ENCODE data around the gene CLTB. TPM values are rescaled to one million over a fixed set of nuclear protein-coding genes. Genes with fewer than 3 reads are reported as not detected.

CLTB gene
- total RNA-seq, 2 donors from 2014 or later: 64.0 to 80.5 TPM

- Mint-ChIP-seq H3K9me3 (no peaks in the 10 kb centered on the region), H3K27ac (no peak overlapping the region), H3K36me3 (peaks cover 4% of the 10 kb centered on the region), H3K27me3 (no peaks in the 10 kb centered on the region), H3K4me1 (ENCODE audit: low read depth in 2 of 2) (peaks cover 6 to 9% of the 10 kb centered on the region in 2 donors), H3K4me3 (no peak overlapping the region)
- ATAC-seq (no peak), DNase-seq (ENCODE audit: low spot score) (no peak)
Observed at GRCh38 chr5:176371621-176372539, 44.5 kb downstream of the CLTB start.

GRCh38 chr5:176369934-176370711 is 46.2 kb downstream of the CLTB start:
- DNase-seq (ENCODE audit: low spot score) (no peak), ATAC-seq (no peak)
- H3K27ac Mint-ChIP-seq: no peak overlapping the region
- H3K36me3 Mint-ChIP-seq: peaks cover 4% of the 10 kb centered on the region
- no peaks in the 10 kb centered on the region for H3K27me3 Mint-ChIP-seq
- H3K9me3 Mint-ChIP-seq: no peaks in the 10 kb centered on the region
- H3K4me3 Mint-ChIP-seq: no peak overlapping the region
- peaks cover 9 to 10% of the 10 kb centered on the region in 2 donors for H3K4me1 Mint-ChIP-seq (ENCODE audit: low read depth in 2 of 2)

- Mint-ChIP-seq H3K27me3 (no peaks in the 10 kb centered on the region), H3K36me3 (peaks cover 4% of the 10 kb centered on the region), H3K9me3 (no peaks in the 10 kb centered on the region), H3K4me3 (no peak overlapping the region), H3K27ac (no peak overlapping the region), H3K4me1 (ENCODE audit: low read depth in 2 of 2) (peaks cover 9 to 10% of the 10 kb centered on the region in 2 donors)
- DNase-seq (ENCODE audit: low spot score) (no peak), ATAC-seq (no peak)
Observed at GRCh38 chr5:176368726-176369125, 47.6 kb downstream of the CLTB start.

- no peaks in the 10 kb centered on the region for H3K27me3 Mint-ChIP-seq
- no peaks in the 10 kb centered on the region for H3K9me3 Mint-ChIP-seq
- no peak for ATAC-seq
- DNase-seq (ENCODE audit: low spot score): no peak
- peak overlapping the region; percentile 15 to 80 for H3K27ac Mint-ChIP-seq
- peaks cover 17 to 21% of the 10 kb centered on the region in 2 donors for H3K4me1 Mint-ChIP-seq (ENCODE audit: low read depth in 2 of 2)
- H3K4me3 Mint-ChIP-seq: peak overlapping the region; percentile 56
- peaks cover 4% of the 10 kb centered on the region for H3K36me3 Mint-ChIP-seq
Observed at GRCh38 chr5:176366232-176366894, 50.0 kb downstream of the CLTB start.

- ATAC-seq (peak; percentile 56 to 63), DNase-seq (ENCODE audit: low spot score) (peak; percentile 84)
- Mint-ChIP-seq H3K9me3 (no peaks in the 10 kb centered on the region), H3K4me1 (ENCODE audit: low read depth in 2 of 2) (peaks cover 17 to 21% of the 10 kb centered on the region in 2 donors), H3K36me3 (peaks cover 4% of the 10 kb centered on the region), H3K4me3 (peak within 1 kb of the TSS; percentile 64), H3K27me3 (no peaks in the 10 kb centered on the region), H3K27ac (peak within 1 kb of the TSS; percentile 57 to 80)
Observed at GRCh38 chr5:176365351-176366231, 50.7 kb downstream of the CLTB start, which contains the start of gene ARL10. TSS of gene ARL10 (plus strand) at chr5:176365487. CDS start at chr5:176365564, 77 bp downstream.

- no peak for DNase-seq (ENCODE audit: low spot score)
- H3K4me3 Mint-ChIP-seq: peak overlapping the region; percentile 64
- H3K27ac Mint-ChIP-seq: peak overlapping the region; percentile 57 to 60
- peaks cover 4% of the 10 kb centered on the region for H3K36me3 Mint-ChIP-seq
- no peaks in the 10 kb centered on the region for H3K27me3 Mint-ChIP-seq
- peaks cover 18 to 22% of the 10 kb centered on the region in 2 donors for H3K4me1 Mint-ChIP-seq (ENCODE audit: low read depth in 2 of 2)
- H3K9me3 Mint-ChIP-seq: no peaks in the 10 kb centered on the region
- no peak for ATAC-seq
Observed at GRCh38 chr5:176364765-176365350, 51.5 kb downstream of the CLTB start.

- ATAC-seq: no peak
- Mint-ChIP-seq H3K36me3 (peaks cover 9% of the 10 kb centered on the region), H3K9me3 (no peaks in the 10 kb centered on the region), H3K27ac (peak overlapping the region; percentile 70 to 90), H3K4me1 (ENCODE audit: low read depth in 2 of 2) (peaks cover 27 to 32% of the 10 kb centered on the region in 2 donors), H3K4me3 (peak overlapping the region; percentile 90), H3K27me3 (no peaks in the 10 kb centered on the region)
- no peak for DNase-seq (ENCODE audit: low spot score)
Observed at GRCh38 chr5:176362233-176362490, 54.2 kb downstream of the CLTB start.

- DNase-seq (ENCODE audit: low spot score) (peak; percentile 96), ATAC-seq (peak; percentile 93 to 95)
- Mint-ChIP-seq H3K9me3 (no peaks in the 10 kb centered on the region), H3K4me3 (peak within 1 kb of the TSS; percentile 90), H3K4me1 (ENCODE audit: low read depth in 2 of 2) (peaks cover 26 to 32% of the 10 kb centered on the region in 2 donors), H3K36me3 (peaks cover 10% of the 10 kb centered on the region), H3K27ac (peak within 1 kb of the TSS; percentile 70 to 90), H3K27me3 (no peaks in the 10 kb centered on the region)
Observed at GRCh38 chr5:176361437-176362232, 54.7 kb downstream of the CLTB start, which contains the start of gene KIAA1191. TSS of gene KIAA1191 (minus strand) at chr5:176361764. CDS start at chr5:176359508, 2,256 bp downstream.

- Mint-ChIP-seq H3K4me3 (peak overlapping the region; percentile 90), H3K36me3 (peaks cover 10% of the 10 kb centered on the region), H3K27ac (peak overlapping the region; percentile 70 to 90), H3K27me3 (no peaks in the 10 kb centered on the region), H3K4me1 (ENCODE audit: low read depth in 2 of 2) (peaks cover 24 to 32% of the 10 kb centered on the region in 2 donors), H3K9me3 (no peaks in the 10 kb centered on the region)
- DNase-seq (ENCODE audit: low spot score) (no peak), ATAC-seq (no peak)
Observed at GRCh38 chr5:176360894-176361436, 55.4 kb downstream of the CLTB start.

GRCh38 chr5:176359658-176360057 is 56.7 kb downstream of the CLTB start:
- H3K27me3 Mint-ChIP-seq: no peaks in the 10 kb centered on the region
- H3K4me3 Mint-ChIP-seq: peak overlapping the region; percentile 90
- peaks cover 27 to 36% of the 10 kb centered on the region in 2 donors for H3K4me1 Mint-ChIP-seq (ENCODE audit: low read depth in 2 of 2)
- H3K9me3 Mint-ChIP-seq: no peaks in the 10 kb centered on the region
- H3K36me3 Mint-ChIP-seq: peaks cover 14% of the 10 kb centered on the region
- ATAC-seq (no peak), DNase-seq (ENCODE audit: low spot score) (no peak)
- H3K27ac Mint-ChIP-seq: peak overlapping the region; percentile 41 to 43

- Mint-ChIP-seq H3K36me3 (peaks cover 20% of the 10 kb centered on the region), H3K27ac (no peak overlapping the region), H3K4me3 (no peak overlapping the region)
Observed at GRCh38 chr5:176356179-176356566, 60.2 kb downstream of the CLTB start.

More at GRCh38 chr5:176356179-176356566, 60.2 kb downstream of the CLTB start:
- H3K27me3 Mint-ChIP-seq: no peaks in the 10 kb centered on the region
- ATAC-seq: no peak
- H3K9me3 Mint-ChIP-seq: no peaks in the 10 kb centered on the region
- peaks cover 36 to 37% of the 10 kb centered on the region in 2 donors for H3K4me1 Mint-ChIP-seq (ENCODE audit: low read depth in 2 of 2)
- no peak for DNase-seq (ENCODE audit: low spot score)
